Measurements from ENCODE around the gene PNPLA7.

PNPLA7 gene

DNA sequence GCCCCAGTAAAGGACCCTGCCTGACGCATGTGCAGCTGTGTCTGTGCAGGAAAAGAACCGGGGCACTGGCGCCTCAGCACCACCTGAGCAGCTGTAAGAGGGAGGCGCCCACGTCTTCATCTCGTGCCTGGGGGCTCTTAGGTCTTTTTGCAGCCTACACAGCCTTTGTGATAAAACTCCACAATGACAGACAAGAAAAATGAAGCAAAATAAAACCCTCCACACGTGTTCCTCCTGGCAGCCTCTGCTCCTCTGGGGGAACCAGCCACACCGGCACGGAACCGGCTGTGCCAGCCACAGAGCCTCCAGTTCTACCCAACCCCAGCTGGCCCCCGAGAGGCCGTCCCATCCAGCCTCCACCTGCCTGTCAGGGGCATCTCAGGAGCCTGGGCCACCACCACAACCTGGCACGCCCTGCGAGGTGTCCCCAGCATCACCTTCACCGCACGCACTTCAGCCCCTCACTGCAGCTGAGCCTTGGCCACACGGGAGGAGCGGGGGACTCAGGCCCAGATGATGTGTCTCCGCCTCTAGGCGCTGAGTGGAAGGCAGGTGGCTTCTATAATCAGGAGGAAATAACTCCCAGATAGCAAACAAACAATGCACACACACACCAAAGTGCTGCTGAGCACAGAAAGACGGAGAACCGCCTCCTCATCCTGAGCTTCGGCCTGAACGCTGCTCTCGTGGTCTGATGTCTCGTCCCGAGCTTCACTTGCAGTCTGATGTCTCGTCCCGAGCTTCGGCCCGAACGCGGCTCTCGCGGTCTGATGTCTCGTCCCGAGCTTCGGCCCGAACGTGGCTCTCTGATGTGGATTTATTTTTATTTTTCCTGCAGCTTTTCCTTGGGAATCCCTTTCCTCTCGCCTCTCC, 62.5 kb downstream of the PNPLA7 start:
- H3K36me3 ChIP-seq (ENCODE audit: low read depth): no peaks in the 10 kb centered on the region
- DNase-seq (ENCODE audit: low spot score) (no peak), ATAC-seq (ENCODE audit: low read depth) (no peak)
- H3K4me1 ChIP-seq (ENCODE audit: insufficient read depth, poor library complexity, severe bottlenecking): no peaks in the 10 kb centered on the region
- H3K9me3 ChIP-seq (ENCODE audit: severe bottlenecking): no peaks in the 10 kb centered on the region
- TF ChIP-seq, protein P1, sequence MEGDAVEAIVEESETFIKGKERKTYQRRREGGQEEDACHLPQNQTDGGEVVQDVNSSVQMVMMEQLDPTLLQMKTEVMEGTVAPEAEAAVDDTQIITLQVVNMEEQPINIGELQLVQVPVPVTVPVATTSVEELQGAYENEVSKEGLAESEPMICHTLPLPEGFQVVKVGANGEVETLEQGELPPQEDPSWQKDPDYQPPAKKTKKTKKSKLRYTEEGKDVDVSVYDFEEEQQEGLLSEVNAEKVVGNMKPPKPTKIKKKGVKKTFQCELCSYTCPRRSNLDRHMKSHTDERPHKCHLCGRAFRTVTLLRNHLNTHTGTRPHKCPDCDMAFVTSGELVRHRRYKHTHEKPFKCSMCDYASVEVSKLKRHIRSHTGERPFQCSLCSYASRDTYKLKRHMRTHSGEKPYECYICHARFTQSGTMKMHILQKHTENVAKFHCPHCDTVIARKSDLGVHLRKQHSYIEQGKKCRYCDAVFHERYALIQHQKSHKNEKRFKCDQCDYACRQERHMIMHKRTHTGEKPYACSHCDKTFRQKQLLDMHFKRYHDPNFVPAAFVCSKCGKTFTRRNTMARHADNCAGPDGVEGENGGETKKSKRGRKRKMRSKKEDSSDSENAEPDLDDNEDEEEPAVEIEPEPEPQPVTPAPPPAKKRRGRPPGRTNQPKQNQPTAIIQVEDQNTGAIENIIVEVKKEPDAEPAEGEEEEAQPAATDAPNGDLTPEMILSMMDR (IDR thresholded peaks at IDR 0.05; ENCODE audit: poor library complexity, severe bottlenecking): no peak
- H3K27me3 ChIP-seq (ENCODE audit: insufficient read depth, poor library complexity, severe bottlenecking): no peaks in the 10 kb centered on the region
- no peak overlapping the region for H3K27ac ChIP-seq (ENCODE audit: poor library complexity, severe bottlenecking)
- H3K4me3 ChIP-seq (ENCODE audit: severe bottlenecking): no peak overlapping the region

DNA sequence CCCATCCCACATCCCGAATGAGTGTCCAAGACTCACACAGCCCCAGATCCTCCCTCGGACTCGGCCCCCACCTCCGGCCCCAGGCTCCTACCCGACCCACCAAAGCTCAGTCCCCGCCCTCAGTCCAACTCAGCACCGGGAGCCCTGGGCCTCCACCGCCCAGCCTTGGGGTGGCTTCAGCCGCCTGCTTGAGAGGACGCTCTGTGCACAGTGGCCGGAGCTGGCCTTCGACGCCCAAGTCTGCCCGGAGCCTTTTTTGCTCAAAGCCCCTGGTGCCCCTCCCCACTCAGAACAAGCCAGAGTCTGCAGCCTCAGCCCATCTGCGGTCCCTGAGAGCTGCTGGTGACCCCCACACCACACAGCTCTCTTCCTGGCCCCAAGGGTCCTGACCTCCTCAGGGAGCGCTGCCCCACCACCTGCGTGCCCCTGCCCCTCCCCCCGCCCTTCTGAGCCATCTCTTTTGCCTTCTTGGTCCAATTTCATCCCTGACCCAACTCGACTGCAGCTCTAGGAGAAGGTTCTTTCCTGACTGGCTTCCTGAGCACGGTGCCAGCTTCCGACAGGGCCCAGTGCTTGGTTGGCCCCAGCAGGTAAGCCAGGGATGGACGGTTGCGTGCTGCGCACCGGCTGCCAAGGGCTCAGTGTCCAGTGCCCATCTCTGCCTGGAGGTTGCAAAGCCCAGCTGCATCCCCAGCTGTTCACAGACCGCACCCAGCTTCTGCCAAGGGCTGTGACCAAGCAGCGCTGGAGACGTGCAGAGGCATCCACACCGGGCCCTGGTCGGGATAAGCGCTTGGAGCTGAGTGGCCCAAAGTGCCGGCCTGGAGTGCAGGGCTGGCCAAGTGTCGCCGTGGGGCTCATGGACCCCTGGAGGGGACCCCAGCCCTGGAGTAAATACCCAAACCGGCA, 63.4 kb downstream of the PNPLA7 start:
- DNase-seq (ENCODE audit: low spot score): peak; percentile 52
- Histone ChIP-seq H3K9me3 (ENCODE audit: severe bottlenecking) (no peaks in the 10 kb centered on the region), H3K4me3 (ENCODE audit: severe bottlenecking) (no peak overlapping the region), H3K27ac (ENCODE audit: poor library complexity, severe bottlenecking) (no peak overlapping the region), H3K36me3 (ENCODE audit: low read depth) (no peaks in the 10 kb centered on the region), H3K27me3 (ENCODE audit: insufficient read depth, poor library complexity, severe bottlenecking) (no peaks in the 10 kb centered on the region), H3K4me1 (ENCODE audit: insufficient read depth, poor library complexity, severe bottlenecking) (peaks cover 8% of the 10 kb centered on the region)
- TF ChIP-seq, protein P1 (IDR thresholded peaks at IDR 0.05; ENCODE audit: poor library complexity, severe bottlenecking): no peak
- ATAC-seq (ENCODE audit: low read depth): no peak

DNA sequence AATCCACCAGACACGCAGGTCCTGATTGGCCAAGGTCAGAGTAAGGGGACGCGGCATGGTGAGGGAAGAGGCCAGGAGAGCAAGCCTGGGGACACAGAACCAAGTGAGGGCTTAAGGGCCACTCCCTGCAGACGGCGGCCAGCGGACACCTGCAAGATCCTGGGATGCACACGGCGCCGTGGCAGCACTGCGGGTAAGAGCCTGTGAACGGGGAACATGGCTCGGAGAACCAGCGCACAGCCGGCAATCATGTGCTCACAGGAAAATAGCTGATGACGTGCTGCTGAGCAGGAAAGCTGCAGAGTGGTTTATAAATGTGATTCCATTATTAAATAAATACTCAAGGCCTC, 64.1 kb downstream of the PNPLA7 start:
- Histone ChIP-seq H3K4me3 (ENCODE audit: severe bottlenecking) (no peak overlapping the region), H3K9me3 (ENCODE audit: severe bottlenecking) (no peaks in the 10 kb centered on the region), H3K36me3 (ENCODE audit: low read depth) (no peaks in the 10 kb centered on the region), H3K27me3 (ENCODE audit: insufficient read depth, poor library complexity, severe bottlenecking) (no peaks in the 10 kb centered on the region), H3K27ac (ENCODE audit: poor library complexity, severe bottlenecking) (no peak overlapping the region), H3K4me1 (ENCODE audit: insufficient read depth, poor library complexity, severe bottlenecking) (peaks cover 11% of the 10 kb centered on the region)
- TF ChIP-seq, protein P1 (IDR thresholded peaks at IDR 0.05; ENCODE audit: poor library complexity, severe bottlenecking): no peak
- DNase-seq (ENCODE audit: low spot score) (no peak), ATAC-seq (ENCODE audit: low read depth) (no peak)

DNA sequence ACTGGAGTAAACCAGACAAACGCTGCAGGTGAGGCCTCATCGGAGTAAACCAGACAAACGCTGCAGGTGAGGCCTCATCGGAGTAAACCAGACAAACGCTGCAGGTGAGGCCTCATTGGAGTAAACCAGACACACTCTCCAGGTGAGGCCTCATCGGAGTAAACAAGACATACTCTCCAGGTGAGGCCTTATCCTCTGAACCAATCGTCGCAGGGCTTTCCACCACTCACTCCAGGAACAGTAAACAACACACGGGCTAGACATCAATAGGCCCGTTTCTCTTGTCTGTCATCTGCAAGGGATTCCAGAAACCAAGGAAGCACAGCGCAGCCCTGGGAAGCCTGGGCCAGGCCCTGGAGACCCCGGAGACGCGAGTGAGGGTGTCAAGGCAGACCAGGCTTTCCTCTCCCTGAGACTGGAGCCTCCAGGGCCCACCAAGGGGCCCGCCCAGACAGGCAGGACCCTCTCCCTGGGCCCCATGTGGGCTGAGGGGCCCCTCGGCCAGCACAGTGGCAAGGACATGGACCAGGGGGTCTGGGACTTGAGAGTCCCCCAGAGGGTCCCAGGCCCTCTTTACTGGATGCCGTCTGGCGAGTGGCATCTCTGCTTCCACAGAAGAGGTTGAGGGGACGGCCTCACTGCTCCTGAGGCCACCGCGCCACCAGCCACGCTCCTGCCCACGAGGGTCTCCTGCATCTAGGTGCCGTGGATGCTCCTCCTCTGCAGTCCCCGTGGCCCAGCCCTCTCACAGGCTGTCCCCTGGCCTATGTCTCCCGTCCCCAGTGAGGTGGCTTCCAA, 64.7 kb downstream of the PNPLA7 start:
- ATAC-seq (ENCODE audit: low read depth) (no peak), DNase-seq (ENCODE audit: low spot score) (no peak)
- no peaks in the 10 kb centered on the region for H3K9me3 ChIP-seq (ENCODE audit: severe bottlenecking)
- H3K27ac ChIP-seq (ENCODE audit: poor library complexity, severe bottlenecking): no peak overlapping the region
- no peak overlapping the region for H3K4me3 ChIP-seq (ENCODE audit: severe bottlenecking)
- no peaks in the 10 kb centered on the region for H3K36me3 ChIP-seq (ENCODE audit: low read depth)
- no peaks in the 10 kb centered on the region for H3K27me3 ChIP-seq (ENCODE audit: insufficient read depth, poor library complexity, severe bottlenecking)
- H3K4me1 ChIP-seq (ENCODE audit: insufficient read depth, poor library complexity, severe bottlenecking): peaks cover 11% of the 10 kb centered on the region
- TF ChIP-seq, protein P1 (IDR thresholded peaks at IDR 0.05; ENCODE audit: poor library complexity, severe bottlenecking): no peak
